ENCODE results near the gene SMC6. TPM values are rescaled to one million over a fixed set of nuclear protein-coding genes. Genes with fewer than 3 reads are reported as not detected.
A peak's percentile ranks its signal among the peaks of the same experiment; 100 is the strongest.

Gene SMC6
- total RNA-seq, 1 donor from 2014 or later = 33.6 TPM

DNA sequence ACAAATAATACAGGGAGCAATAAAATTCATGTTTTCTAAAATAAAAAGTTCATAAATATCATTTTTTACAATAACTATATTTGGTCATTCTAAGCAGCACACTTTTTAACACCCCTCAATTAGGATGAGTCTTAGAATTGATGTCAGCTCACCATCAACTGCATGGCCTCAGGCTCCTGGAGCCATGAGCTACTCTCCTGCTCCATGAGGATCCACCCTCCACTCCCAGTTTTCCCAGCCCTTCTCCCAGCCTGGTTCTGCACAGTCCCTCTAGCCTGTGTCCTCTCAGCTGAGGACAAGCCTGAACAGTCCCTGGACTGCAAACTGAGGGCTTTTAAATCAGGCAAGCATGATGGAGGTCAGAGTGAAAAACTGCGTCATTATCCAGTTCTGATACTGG, 89.1 kb downstream of the SMC6 start:
- TF ChIP-seq, protein P1, sequence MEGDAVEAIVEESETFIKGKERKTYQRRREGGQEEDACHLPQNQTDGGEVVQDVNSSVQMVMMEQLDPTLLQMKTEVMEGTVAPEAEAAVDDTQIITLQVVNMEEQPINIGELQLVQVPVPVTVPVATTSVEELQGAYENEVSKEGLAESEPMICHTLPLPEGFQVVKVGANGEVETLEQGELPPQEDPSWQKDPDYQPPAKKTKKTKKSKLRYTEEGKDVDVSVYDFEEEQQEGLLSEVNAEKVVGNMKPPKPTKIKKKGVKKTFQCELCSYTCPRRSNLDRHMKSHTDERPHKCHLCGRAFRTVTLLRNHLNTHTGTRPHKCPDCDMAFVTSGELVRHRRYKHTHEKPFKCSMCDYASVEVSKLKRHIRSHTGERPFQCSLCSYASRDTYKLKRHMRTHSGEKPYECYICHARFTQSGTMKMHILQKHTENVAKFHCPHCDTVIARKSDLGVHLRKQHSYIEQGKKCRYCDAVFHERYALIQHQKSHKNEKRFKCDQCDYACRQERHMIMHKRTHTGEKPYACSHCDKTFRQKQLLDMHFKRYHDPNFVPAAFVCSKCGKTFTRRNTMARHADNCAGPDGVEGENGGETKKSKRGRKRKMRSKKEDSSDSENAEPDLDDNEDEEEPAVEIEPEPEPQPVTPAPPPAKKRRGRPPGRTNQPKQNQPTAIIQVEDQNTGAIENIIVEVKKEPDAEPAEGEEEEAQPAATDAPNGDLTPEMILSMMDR (conservative IDR thresholded peaks at IDR 0.05) = no peak
- Mint-ChIP-seq H3K36me3 (ENCODE audit: low read depth) (peaks cover 15% of the 10 kb centered on the region), H3K27ac (ENCODE audit: unreplicated experiment) (no peak overlapping the region), H3K27me3 (ENCODE audit: low read depth) (no peaks in the 10 kb centered on the region), H3K4me1 (peaks cover 7% of the 10 kb centered on the region), H3K9me3 (no peaks in the 10 kb centered on the region), H3K4me3 (no peak overlapping the region)
- no peak for DNase-seq (ENCODE audit: low read depth, low spot score)

DNA sequence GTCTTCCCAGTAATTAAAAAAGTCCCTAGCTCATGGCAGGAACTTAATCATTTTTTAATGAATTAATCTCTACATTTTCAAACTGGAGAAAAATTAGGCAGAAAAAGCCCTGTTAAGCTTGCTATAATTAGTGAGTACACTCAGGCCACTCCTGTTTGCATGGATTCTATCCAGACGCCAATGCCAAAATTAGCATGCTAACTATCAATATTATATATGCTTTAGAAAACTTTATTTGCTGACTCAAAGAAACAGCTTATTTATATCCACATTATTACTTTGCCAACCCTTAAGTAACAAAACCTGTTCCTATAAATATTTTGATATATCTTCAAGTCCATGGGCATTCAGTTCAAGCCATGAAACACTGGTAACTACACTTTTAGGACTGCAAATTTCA, 90.9 kb downstream of the SMC6 start:
- Mint-ChIP-seq H3K36me3 (ENCODE audit: low read depth) (peaks cover 10% of the 10 kb centered on the region), H3K27me3 (ENCODE audit: low read depth) (no peaks in the 10 kb centered on the region), H3K4me1 (peaks cover 7% of the 10 kb centered on the region), H3K4me3 (no peak overlapping the region), H3K27ac (ENCODE audit: unreplicated experiment) (no peak overlapping the region), H3K9me3 (no peaks in the 10 kb centered on the region)
- TF ChIP-seq, protein P1 (conservative IDR thresholded peaks at IDR 0.05) = no peak
- no peak for DNase-seq (ENCODE audit: low read depth, low spot score)

DNA sequence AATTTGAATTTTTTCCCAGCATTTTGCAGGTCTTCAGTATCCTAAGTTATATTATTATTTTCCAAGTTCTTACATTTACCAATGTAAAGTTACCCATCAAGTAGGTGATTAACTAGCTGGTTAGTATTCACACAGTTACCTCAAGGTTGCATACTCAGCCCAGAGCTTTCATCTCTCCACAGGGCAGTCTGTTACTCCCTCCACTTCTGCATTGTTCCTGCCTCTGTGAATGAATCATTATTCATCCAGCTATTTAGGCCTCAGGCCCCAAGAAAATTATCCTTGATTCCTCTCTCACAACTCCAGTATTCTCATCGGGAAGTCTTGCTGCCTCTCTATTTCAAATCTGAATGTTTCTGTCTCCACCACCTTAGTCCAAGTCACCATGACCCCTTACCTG, 92.2 kb downstream of the SMC6 start:
- Mint-ChIP-seq H3K27ac (ENCODE audit: unreplicated experiment) (peak overlapping the region; percentile 4), H3K27me3 (ENCODE audit: low read depth) (no peaks in the 10 kb centered on the region), H3K36me3 (ENCODE audit: low read depth) (peaks cover 10% of the 10 kb centered on the region), H3K4me3 (no peak overlapping the region), H3K4me1 (peaks cover 7% of the 10 kb centered on the region), H3K9me3 (no peaks in the 10 kb centered on the region)
- TF ChIP-seq, protein P1 (conservative IDR thresholded peaks at IDR 0.05) = no peak
- no peak for DNase-seq (ENCODE audit: low read depth, low spot score)

DNA sequence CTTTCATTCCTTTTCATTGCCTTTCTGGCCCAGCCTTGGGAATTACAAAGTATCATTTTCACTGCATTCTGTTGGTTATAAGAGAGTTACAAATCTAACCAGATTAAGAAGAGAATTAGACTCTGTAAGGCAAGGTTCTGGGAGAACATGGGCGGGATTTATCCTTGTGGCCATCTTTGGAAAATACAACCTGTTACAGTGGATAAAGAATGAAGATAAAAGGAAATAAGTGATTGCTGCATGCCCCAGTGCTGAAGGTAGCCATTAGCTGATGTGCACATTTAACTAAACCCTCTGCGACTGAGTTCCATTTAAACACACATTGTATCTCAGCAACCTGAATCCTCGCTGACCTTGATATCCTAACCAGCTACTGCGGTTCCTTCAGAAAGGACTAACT, 93.4 kb downstream of the SMC6 start:
- Mint-ChIP-seq H3K36me3 (ENCODE audit: low read depth) (peaks cover 12% of the 10 kb centered on the region), H3K9me3 (no peaks in the 10 kb centered on the region), H3K4me1 (peaks cover 12% of the 10 kb centered on the region), H3K27me3 (ENCODE audit: low read depth) (no peaks in the 10 kb centered on the region), H3K27ac (ENCODE audit: unreplicated experiment) (no peak overlapping the region), H3K4me3 (no peak overlapping the region)
- DNase-seq (ENCODE audit: low read depth, low spot score) = no peak
- TF ChIP-seq, protein P1 (conservative IDR thresholded peaks at IDR 0.05) = no peak

DNA sequence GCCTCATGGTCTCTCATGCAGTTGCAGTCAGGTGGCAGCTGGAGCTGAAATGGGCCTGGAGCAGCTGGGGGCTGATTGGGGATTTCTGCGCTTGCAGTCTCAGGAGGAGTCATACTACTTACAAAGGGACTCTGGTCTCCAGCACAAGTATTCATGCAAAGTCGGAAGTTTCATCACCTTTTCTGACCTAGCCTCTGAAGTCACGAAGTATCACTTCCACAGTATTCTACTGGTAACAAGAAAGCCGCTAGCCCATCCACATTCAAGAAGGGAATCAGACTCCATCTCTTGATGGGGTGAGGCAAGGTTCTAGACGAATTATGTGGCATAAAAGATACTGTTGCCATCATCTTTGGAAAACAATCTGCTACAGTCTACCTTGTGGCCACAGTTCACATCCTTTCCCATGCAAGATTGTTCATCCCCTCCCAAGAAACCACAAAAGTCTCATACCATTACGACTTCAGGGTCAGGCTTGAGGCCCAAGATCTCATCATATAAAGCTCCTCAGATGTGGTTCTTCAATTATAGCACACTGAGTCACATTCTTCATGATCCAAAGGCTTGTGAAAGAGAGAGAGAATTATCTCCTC, 95.3 kb downstream of the SMC6 start:
- DNase-seq (ENCODE audit: low read depth, low spot score) = no peak
- H3K36me3 Mint-ChIP-seq (ENCODE audit: low read depth) = peaks cover 15% of the 10 kb centered on the region
- TF ChIP-seq, protein P1 (conservative IDR thresholded peaks at IDR 0.05) = no peak
- H3K9me3 Mint-ChIP-seq = no peaks in the 10 kb centered on the region
- H3K4me3 Mint-ChIP-seq = no peak overlapping the region
- H3K27ac Mint-ChIP-seq (ENCODE audit: unreplicated experiment) = no peak overlapping the region
- H3K27me3 Mint-ChIP-seq (ENCODE audit: low read depth) = no peaks in the 10 kb centered on the region
- H3K4me1 Mint-ChIP-seq = peaks cover 21% of the 10 kb centered on the region
